H1 (cell line): ENCODE results near the gene EGF. TPM values are rescaled to one million over a fixed set of nuclear protein-coding genes. Genes with fewer than 3 reads are reported as not detected.

Experiments used
- CTCF ChIA-PET: fragments of 300-600 bp; sonication (Branson Sonifier 250); formaldehyde crosslinking; loops from one replicate; lab custom pipeline; 2021; ENCODE audit not compliant: partially characterized antibody; lab: Charles Lee
- POLR2A ChIA-PET: fragments of 300-600 bp; sonication (Branson Sonifier 250); formaldehyde crosslinking; loops from one replicate; lab custom pipeline; 2021; ENCODE audit warnings: inconsistent platforms; ENCODE audit not compliant: partially characterized antibody; lab: Charles Lee
- DNase-seq, 2 experiments: peaks; one replicate each; pipeline versions ENCODE4 v3.0.0 to v3.0.0-alpha.2; 2010 to 2022; ENCODE audit warnings: low spot score in 2 of 2, low read depth in 1 of 2, mixed read lengths in 1 of 2
- FAIRE-seq: peaks from 2 replicates; lab custom pipeline; 2011; peaks lifted over from hg19 to GRCh38; lab: Jason Lieb, UNC
- H2AFZ ChIP-seq: 2 replicates; pipeline ENCODE4 v1.8.1; 2012; ENCODE audit warnings: low read length, inconsistent platforms
- H2AK5ac ChIP-seq: 2 replicates; pipeline ENCODE4 v1.6.1; 2013; ENCODE audit warnings: low read depth, low read length
- H2BK120ac ChIP-seq: replicated peaks from 2 replicates; pipeline ENCODE3; 2013; ENCODE audit warnings: low read depth, low read length, inconsistent platforms
- H2BK12ac ChIP-seq: 2 replicates; pipeline ENCODE4 v1.6.1; 2013; ENCODE audit warnings: low read depth, low read length
- H2BK15ac ChIP-seq: 2 replicates; pipeline ENCODE4 v1.6.1; 2013; ENCODE audit warnings: low read length
- H2BK20ac ChIP-seq: 2 replicates; pipeline ENCODE4 v1.6.1; 2013; ENCODE audit warnings: low read length
- H2BK5ac ChIP-seq: 2 replicates; pipeline ENCODE4 v1.6.1; 2013; ENCODE audit warnings: low read depth, low read length
- H3K14ac ChIP-seq: 2 replicates; pipeline ENCODE4 v1.6.1; 2013; ENCODE audit warnings: inconsistent platforms; ENCODE audit not compliant: insufficient read length
- H3K18ac ChIP-seq: 2 replicates; pipeline ENCODE4 v1.6.1; 2013; ENCODE audit warnings: low read length; ENCODE audit errors: extremely low read depth
- H3K23ac ChIP-seq: 2 replicates; pipeline ENCODE4 v1.6.1; 2013; ENCODE audit warnings: inconsistent platforms; ENCODE audit not compliant: insufficient read length
- H3K23me2 ChIP-seq: 2 replicates; pipeline ENCODE4 v1.6.1; 2013; ENCODE audit warnings: low read depth, low read length
- H3K27ac ChIP-seq: 2 replicates; pipeline ENCODE4 v1.6.1; 2011; ENCODE audit warnings: low read depth, low read length, inconsistent platforms
- H3K27me3 ChIP-seq, 4 experiments: replicated peaks in 1 of 4; 1 replicate in 1 of 4; 2 replicates in 3 of 4; pipeline versions ENCODE4 v1.6.1 to v1.8.1; 2011 to 2013; ENCODE audit warnings: low read length in 3 of 4, mild to moderate bottlenecking in 3 of 4, inconsistent platforms in 2 of 4, mixed read lengths in 2 of 4, moderate library complexity in 1 of 4; ENCODE audit not compliant: control insufficient read depth in 3 of 4, insufficient read depth in 3 of 4; ENCODE audit errors: extremely low read depth in 1 of 4
- H3K36me3 ChIP-seq, 4 experiments: 2 replicates each; pipeline versions ENCODE4 v1.6.1 to v1.8.1; 2011 to 2013; ENCODE audit warnings: mild to moderate bottlenecking in 4 of 4, low read length in 3 of 4, moderate library complexity in 2 of 4, control low read depth in 1 of 4, inconsistent platforms in 1 of 4; ENCODE audit not compliant: insufficient read depth in 4 of 4, control insufficient read depth in 2 of 4
- H3K4ac ChIP-seq: replicated peaks from 2 replicates; pipeline ENCODE3; 2013; ENCODE audit warnings: low read length, low read depth, mixed read lengths, inconsistent platforms; ENCODE audit not compliant: insufficient read length
- H3K4me1 ChIP-seq, 4 experiments: replicated peaks in 1 of 4; 1 replicate in 1 of 4; 2 replicates in 3 of 4; pipeline versions ENCODE4 v1.6.1 to v1.8.1; 2011 to 2013; ENCODE audit warnings: low read length in 3 of 4, inconsistent platforms in 2 of 4, mixed read lengths in 1 of 4; ENCODE audit not compliant: insufficient read depth in 4 of 4, control insufficient read depth in 3 of 4
- H3K4me2 ChIP-seq, 2 experiments: 2 replicates each; pipeline versions ENCODE4 v1.6.1 to v1.8.1; 2011 to 2013; ENCODE audit warnings: low read depth in 2 of 2, low read length in 2 of 2, control low read depth in 1 of 2, inconsistent platforms in 1 of 2, mild to moderate bottlenecking in 1 of 2; ENCODE audit not compliant: insufficient read depth in 1 of 2
- H3K4me3 ChIP-seq, 4 experiments: fragments of 200-600, 300-600 bp in 1 of 4; sonication (generic), shearing (Covaris generic), sonication (Bioruptor Twin) in 1 of 4; 2 replicates each; pipeline versions ENCODE4 v1.5.1 to v1.8.1; 2011 to 2016; ENCODE audit warnings: low read length in 4 of 4, low read depth in 3 of 4, control low read depth in 2 of 4, inconsistent platforms in 2 of 4, mild to moderate bottlenecking in 2 of 4, mixed read lengths in 1 of 4, moderate library complexity in 1 of 4; ENCODE audit not compliant: insufficient read depth in 2 of 4; ENCODE audit errors: extremely low read depth in 1 of 4
- H3K56ac ChIP-seq: replicated peaks from 2 replicates; pipeline ENCODE3; 2013; ENCODE audit warnings: low read depth, mild to moderate bottlenecking, mixed read lengths, low read length, inconsistent platforms; ENCODE audit not compliant: insufficient read length
- H3K79me1 ChIP-seq: 2 replicates; pipeline ENCODE4 v1.6.1; 2013; ENCODE audit warnings: low read depth, low read length, control low read depth
- H3K79me2 ChIP-seq, 2 experiments: 2 replicates each; pipeline versions ENCODE4 v1.6.1 to v1.8.1; 2012 to 2013; ENCODE audit warnings: low read length in 2 of 2, mild to moderate bottlenecking in 2 of 2, inconsistent platforms in 1 of 2; ENCODE audit not compliant: insufficient read depth in 2 of 2, control insufficient read depth in 1 of 2
- H3K9ac ChIP-seq, 4 experiments: replicated peaks in 1 of 4; 1 replicate in 1 of 4; 2 replicates in 3 of 4; pipeline versions ENCODE4 v1.6.1 to v1.8.1; 2011 to 2013; ENCODE audit warnings: low read depth in 3 of 4, low read length in 3 of 4, control low read depth in 2 of 4, mild to moderate bottlenecking in 2 of 4, moderate library complexity in 2 of 4, inconsistent platforms in 1 of 4; ENCODE audit errors: extremely low read depth in 1 of 4
- H3K9me3 ChIP-seq, 2 experiments: 2 replicates each; pipeline versions ENCODE4 v1.6.1 to v1.8.1; 2012 to 2013; ENCODE audit warnings: mild to moderate bottlenecking in 2 of 2, moderate library complexity in 2 of 2, control low read depth in 1 of 2, inconsistent platforms in 1 of 2, low read depth in 1 of 2, low read length in 1 of 2, mixed read lengths in 1 of 2; ENCODE audit not compliant: insufficient read depth in 2 of 2
- H4K20me1 ChIP-seq, 2 experiments: replicated peaks in 1 of 2; 2 replicates each; pipeline versions ENCODE3 to v1.8.1; 2011 to 2013; ENCODE audit warnings: inconsistent platforms in 2 of 2, low read length in 2 of 2, mild to moderate bottlenecking in 1 of 2; ENCODE audit not compliant: insufficient read depth in 2 of 2, control insufficient read depth in 1 of 2
- H4K5ac ChIP-seq: 2 replicates; pipeline ENCODE4 v1.6.1; 2013; ENCODE audit warnings: low read length, low read depth, mixed read lengths, inconsistent platforms; ENCODE audit not compliant: insufficient read length
- H4K8ac ChIP-seq: 2 replicates; pipeline ENCODE4 v1.8.0; 2013; ENCODE audit warnings: mild to moderate bottlenecking, moderate library complexity, low read length, inconsistent platforms; ENCODE audit not compliant: insufficient read depth; ENCODE audit errors: extremely low read depth
- H4K91ac ChIP-seq: replicated peaks from 2 replicates; pipeline ENCODE3; 2013; ENCODE audit warnings: low read length, mixed read lengths, inconsistent platforms; ENCODE audit not compliant: insufficient read length
- CREB1 ChIP-seq: IDR thresholded peaks from 2 replicates; pipeline ENCODE4 v1.6.1; 2012; ENCODE audit warnings: inconsistent platforms
- CTBP2 ChIP-seq: IDR thresholded peaks from 2 replicates; pipeline ENCODE4 v1.7.0; 2011; ENCODE audit warnings: borderline replicate concordance, mild to moderate bottlenecking, moderate library complexity, mixed read lengths, low read length; ENCODE audit not compliant: insufficient read depth, insufficient read length
- EP300 ChIP-seq, 2 experiments: IDR thresholded peaks; 1 replicate in 1 of 2; 2 replicates in 1 of 2; pipeline ENCODE4 v1.6.1; 2011 to 2012; ENCODE audit warnings: low read depth in 2 of 2, low read length in 2 of 2, mild to moderate bottlenecking in 2 of 2, borderline replicate concordance in 1 of 2, inconsistent platforms in 1 of 2, moderate library complexity in 1 of 2
- GTF2F1 ChIP-seq: IDR thresholded peaks from 2 replicates; pipeline ENCODE4 v1.6.1; 2012; ENCODE audit warnings: low read depth, low read length, improper control_type of control experiment, borderline replicate concordance
- KDM5A ChIP-seq: fragments of 200-600 bp; IDR thresholded peaks from 2 replicates; pipeline ENCODE4 v1.7.1; 2012; ENCODE audit warnings: mild to moderate bottlenecking, low read length, inconsistent platforms, mixed read lengths
- NANOG ChIP-seq: IDR thresholded peaks from 2 replicates; pipeline ENCODE4 v1.6.1; 2011; ENCODE audit warnings: low read length, low read depth, mild to moderate bottlenecking, inconsistent platforms; ENCODE audit not compliant: insufficient read depth, poor library complexity, severe bottlenecking
- NRF1 ChIP-seq: IDR thresholded peaks from 2 replicates; pipeline ENCODE4 v1.6.1; 2011; ENCODE audit warnings: mild to moderate bottlenecking, low read depth, low read length, improper control_type of control experiment
- RFX5 ChIP-seq: IDR thresholded peaks from 2 replicates; pipeline ENCODE4 v1.6.1; 2011; ENCODE audit warnings: low read depth, low read length, improper control_type of control experiment, borderline replicate concordance
- SAP30 ChIP-seq: fragments of 300-600 bp; sonication (generic); IDR thresholded peaks from 2 replicates; pipeline ENCODE4 v1.7.1; 2012; ENCODE audit warnings: low read length, moderate library complexity, mild to moderate bottlenecking, inconsistent platforms; ENCODE audit not compliant: insufficient read depth, insufficient replicate concordance
- SIN3A ChIP-seq, 2 experiments: IDR thresholded peaks in 1 of 2; conservative IDR thresholded peaks in 1 of 2; 2 replicates each; pipeline ENCODE4 v1.6.1; 2011 to 2012; ENCODE audit warnings: low read length in 2 of 2, improper control_type of control experiment in 1 of 2, low read depth in 1 of 2, mild to moderate bottlenecking in 1 of 2
- SIRT6 ChIP-seq: IDR thresholded peaks from one replicate; pipeline ENCODE4 v1.7.1; 2012; ENCODE audit warnings: low read length, inconsistent platforms
- SP1 ChIP-seq: IDR thresholded peaks from 2 replicates; pipeline ENCODE4 v1.6.1; 2011; ENCODE audit warnings: low read depth, low read length
- SP2 ChIP-seq: IDR thresholded peaks from 2 replicates; pipeline ENCODE4 v1.6.1; 2012; ENCODE audit warnings: mild to moderate bottlenecking, low read length, inconsistent platforms
- ZNF274 ChIP-seq: IDR thresholded peaks from 2 replicates; pipeline ENCODE4 v1.7.0; 2012; ENCODE audit warnings: low read length, borderline replicate concordance; ENCODE audit errors: extremely low read depth
- WGBS, 2 experiments: shearing (Covaris generic) in 1 of 2; methylation state at CpG; one replicate each; pipeline versions ENCODE4 v1.1.6 to v1.1.7; 2013 to 2015; ENCODE audit warnings: low lambda C conversion rate in 2 of 2, mixed read lengths in 2 of 2, inconsistent platforms in 1 of 2, low coverage in 1 of 2, missing lambda C conversion rate in 1 of 2; ENCODE audit not compliant: insufficient replicate concordance in 2 of 2, insufficient coverage in 1 of 2, insufficient read length in 1 of 2; ENCODE audit errors: extremely low coverage in 1 of 2, missing lambda C conversion rate in 1 of 2; 5-methylcytosine and 5-hydroxymethylcytosine counted together
- polyA plus RNA-seq, 7 experiments: library from polyadenylated mRNA; depleted of rRNA in 3 of 7; stranded (reverse) in 5 of 7; unstranded in 2 of 7; fragments of >200 nt in 5 of 7; fragments of 200-250 nt in 2 of 7; gene quantifications; 1 replicate in 5 of 7; 2 replicates in 1 of 7; 4 replicates in 1 of 7; pipeline versions ENCODE4 v1.2.1 to v1.2.3, GENCODE V29; 2011 to 2013; ENCODE audit warnings: missing spikeins in 2 of 7, mixed read lengths in 2 of 7
- total RNA-seq: library from RNA; stranded (reverse); fragmentation: NEBNext Ultra II Directional; extraction: Animal tissue kit (Norgen Biotek cat#: 25700); gene quantifications from 2 replicates; pipeline ENCODE4 v1.2.1, GENCODE V29; 2021

EGF gene
- total and polyA plus RNA-seq, 2 of the 8 experiments (the other 6 are each of a cell fraction or from before 2014, with no cell fraction given) = 1.5 to 2.6 TPM

DNA sequence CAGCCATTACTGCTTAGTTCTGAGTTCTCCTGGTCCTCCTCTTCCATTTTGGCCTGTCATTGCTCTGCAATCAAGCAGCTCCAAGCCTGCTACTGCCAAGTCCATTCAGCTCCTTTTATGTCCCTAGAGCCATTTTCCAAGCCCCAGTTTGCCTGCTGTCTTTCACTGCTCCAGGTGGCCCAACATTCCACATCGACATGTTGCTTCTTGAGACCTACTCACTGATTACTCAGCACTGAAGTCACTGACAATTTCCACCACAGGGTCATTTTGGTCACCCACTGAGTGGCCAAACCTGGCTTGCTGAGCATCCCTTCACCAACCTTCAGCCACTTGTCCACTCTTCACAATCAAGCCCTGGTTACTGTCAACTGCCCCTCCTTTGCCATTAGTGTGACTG, 37.6 kb upstream of the EGF start:
- H3K27ac ChIP-seq = no peak overlapping the region
- H3K4me3 ChIP-seq = no peak overlapping the region
- no peak overlapping the region for H4K91ac ChIP-seq
- H4K5ac ChIP-seq = no peak overlapping the region
- no peak overlapping the region for H3K9ac ChIP-seq
- H3K56ac ChIP-seq = no peak overlapping the region
- H2BK5ac ChIP-seq = no peak overlapping the region
- no peak overlapping the region for H3K23ac ChIP-seq
- no peak overlapping the region for H4K8ac ChIP-seq
- no peak overlapping the region for H3K4ac ChIP-seq
- POLR2A ChIA-PET = no interaction called here
- H2AFZ ChIP-seq = no peak overlapping the region
- H3K27me3 ChIP-seq = no peaks in the 10 kb centered on the region
- no peaks in the 10 kb centered on the region for H3K23me2 ChIP-seq
- H2BK12ac ChIP-seq = no peak overlapping the region
- H3K4me2 ChIP-seq = no peak overlapping the region
- no peak overlapping the region for H3K14ac ChIP-seq
- no peak overlapping the region for H2AK5ac ChIP-seq
- no peaks in the 10 kb centered on the region for H3K79me2 ChIP-seq
- H3K9me3 ChIP-seq = no peaks in the 10 kb centered on the region
- H3K18ac ChIP-seq = no peak overlapping the region
- CTCF ChIA-PET = interaction anchor here (1.0 to 1.1 kb wide), 2 partner anchors 8 to 9 kb away, joined by 4 to 5 read pairs; no protein-coding TSS in a partner anchor
- H3K4me1 ChIP-seq = no peaks in the 10 kb centered on the region
- H4K20me1 ChIP-seq = no peaks in the 10 kb centered on the region
- H2BK20ac ChIP-seq = no peak overlapping the region
- no peaks in the 10 kb centered on the region for H3K79me1 ChIP-seq
- 92% methylated on average over 1 of the region's 1 CpG; no CpG with 5 or more reads in 1 of the 2 experiments for WGBS, 2 experiments
- H2BK120ac ChIP-seq = no peak overlapping the region
- H3K36me3 ChIP-seq = no peaks in the 10 kb centered on the region
- H2BK15ac ChIP-seq = no peak overlapping the region
- DNase-seq (no peak), FAIRE-seq (no peak)
- TF ChIP-seq NRF1 = no peak
- no peak for TF ChIP-seq SP2
- no peak for TF ChIP-seq SIN3A (conservative IDR thresholded peaks at IDR 0.05 in 1 of 2, IDR thresholded peaks at IDR 0.05 in 1 of 2; ENCODE audit: low read depth in 1 of 2, low read length in 2 of 2)
- no peak for TF ChIP-seq NANOG
- no peak for TF ChIP-seq SIRT6
- TF ChIP-seq CTBP2 = no peak
- no peak for TF ChIP-seq GTF2F1
- TF ChIP-seq EP300 (IDR thresholded peaks at IDR 0.05; ENCODE audit: borderline replicate concordance in 1 of 2, low read depth in 2 of 2, low read length in 2 of 2) = no peak
- no peak for TF ChIP-seq RFX5
- TF ChIP-seq SP1 = no peak
- no peak for TF ChIP-seq ZNF274
- no peak for TF ChIP-seq CREB1
- TF ChIP-seq SAP30 = no peak
- TF ChIP-seq KDM5A = no peak
